NCI-H345 treated with DMSO at 0.1 percent for 48 hours (cell line): ENCODE measurements around the gene HOXC11.

Experiments
- DNase-seq: peaks from one replicate; lab custom pipeline; 2025; ENCODE audit not compliant: unreplicated experiment; lab: John Stamatoyannopoulos, UW

The HOXC11 gene

GRCh38 chr12:53972722-53973235, at the start of gene HOXC11:
Gene HOXC11, plus strand, starts transcription at chr12:53973126. Its CDS starts 116 bp downstream, at chr12:53973242.
- DNase-seq, result no peak

GRCh38 chr12:53924521-53925405, 48.2 kb upstream of the HOXC11 start:
- no peak for DNase-seq

GRCh38 chr12:53927220-53928029, 45.5 kb upstream of the HOXC11 start:
- no peak for DNase-seq

DNA sequence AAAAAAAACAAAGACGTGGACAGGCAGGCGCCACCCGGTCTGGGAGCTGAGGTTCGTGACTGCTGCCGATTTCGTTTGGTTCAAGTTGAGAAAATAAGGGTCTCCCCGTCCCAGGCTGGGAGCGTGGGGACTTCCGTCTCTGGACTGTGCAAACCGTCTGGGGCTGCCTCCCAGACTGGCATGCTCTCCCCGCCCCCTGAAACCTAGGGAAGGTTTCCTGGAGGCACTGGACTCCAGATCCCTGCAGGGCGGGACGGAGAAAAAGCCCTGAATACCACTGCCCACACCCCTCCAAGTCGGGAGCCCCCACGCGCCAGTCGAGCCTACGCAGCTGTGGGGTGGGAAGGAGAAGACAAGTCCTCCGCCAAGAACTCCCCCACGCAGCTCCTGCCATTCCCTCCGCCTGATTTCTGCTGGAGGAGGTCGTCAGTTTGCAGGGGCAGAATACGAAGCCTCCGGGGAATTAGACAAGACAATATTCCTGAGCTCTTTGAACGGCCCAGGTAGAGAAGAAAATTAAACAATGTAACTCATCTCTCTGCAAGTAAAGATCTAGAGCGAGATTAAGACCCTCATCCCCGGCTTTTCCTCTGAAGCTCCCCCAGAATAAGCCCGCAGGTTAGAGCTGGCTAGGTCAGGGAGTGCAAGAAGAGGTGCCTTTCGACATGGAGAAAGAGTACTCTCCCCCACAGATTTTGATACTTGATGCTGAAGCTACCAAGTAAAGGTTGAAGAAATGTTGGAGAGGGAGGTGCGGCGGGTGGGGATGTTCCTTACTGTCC, 44.7 kb upstream of the HOXC11 start:
- no peak for DNase-seq

DNA sequence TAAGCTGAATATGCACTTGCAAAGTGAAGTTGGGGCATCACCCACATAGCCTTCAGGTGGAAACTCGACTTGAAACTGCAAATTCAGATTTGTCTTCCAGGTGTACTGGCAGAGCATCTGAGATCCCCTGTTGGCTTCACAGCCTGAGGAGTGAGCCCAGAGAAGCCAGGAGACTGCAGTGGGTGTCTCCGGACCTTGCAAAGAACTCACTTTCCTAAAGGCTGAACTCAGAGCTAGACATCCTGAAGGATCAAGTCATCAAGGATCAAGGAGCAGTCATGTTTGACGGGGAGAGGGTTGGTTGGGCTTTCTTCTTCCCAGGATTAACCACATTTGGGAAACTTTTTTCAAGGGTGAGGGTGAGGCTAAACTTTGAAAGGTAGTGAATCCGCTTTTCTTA, 43.4 kb upstream of the HOXC11 start:
- DNase-seq, result no peak

DNA sequence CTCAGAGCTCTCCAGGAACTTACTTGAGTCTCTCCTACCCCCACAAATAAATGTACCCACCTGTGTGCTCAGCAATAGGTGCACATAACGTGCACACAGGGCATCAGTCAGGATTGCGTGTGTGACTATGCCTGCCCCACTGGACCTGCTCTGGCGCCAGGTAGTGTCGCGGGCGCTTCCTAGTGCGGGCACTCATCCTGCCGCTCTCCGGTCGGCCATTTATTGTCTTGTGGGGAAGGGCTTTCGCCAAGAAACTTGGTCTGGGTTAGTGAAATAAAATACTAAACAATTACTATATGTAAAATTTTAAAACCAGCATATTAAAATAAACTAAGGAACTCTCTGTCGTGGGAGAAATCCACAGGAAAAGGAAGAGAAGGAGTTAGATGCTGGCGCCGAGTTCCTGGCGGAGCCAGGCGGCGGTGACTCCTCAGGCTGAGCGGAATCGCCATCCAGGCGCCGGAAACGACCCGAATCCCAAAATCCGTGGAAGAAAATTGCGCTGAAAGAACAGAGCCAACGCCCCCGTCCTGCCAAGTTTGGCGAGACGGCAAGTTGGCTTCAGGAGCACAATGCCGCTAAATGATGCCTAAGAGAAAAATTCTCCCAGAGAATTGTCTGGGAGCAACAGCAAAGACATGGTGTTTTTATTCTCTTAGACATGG, 42.2 kb upstream of the HOXC11 start:
- no peak for DNase-seq

DNA sequence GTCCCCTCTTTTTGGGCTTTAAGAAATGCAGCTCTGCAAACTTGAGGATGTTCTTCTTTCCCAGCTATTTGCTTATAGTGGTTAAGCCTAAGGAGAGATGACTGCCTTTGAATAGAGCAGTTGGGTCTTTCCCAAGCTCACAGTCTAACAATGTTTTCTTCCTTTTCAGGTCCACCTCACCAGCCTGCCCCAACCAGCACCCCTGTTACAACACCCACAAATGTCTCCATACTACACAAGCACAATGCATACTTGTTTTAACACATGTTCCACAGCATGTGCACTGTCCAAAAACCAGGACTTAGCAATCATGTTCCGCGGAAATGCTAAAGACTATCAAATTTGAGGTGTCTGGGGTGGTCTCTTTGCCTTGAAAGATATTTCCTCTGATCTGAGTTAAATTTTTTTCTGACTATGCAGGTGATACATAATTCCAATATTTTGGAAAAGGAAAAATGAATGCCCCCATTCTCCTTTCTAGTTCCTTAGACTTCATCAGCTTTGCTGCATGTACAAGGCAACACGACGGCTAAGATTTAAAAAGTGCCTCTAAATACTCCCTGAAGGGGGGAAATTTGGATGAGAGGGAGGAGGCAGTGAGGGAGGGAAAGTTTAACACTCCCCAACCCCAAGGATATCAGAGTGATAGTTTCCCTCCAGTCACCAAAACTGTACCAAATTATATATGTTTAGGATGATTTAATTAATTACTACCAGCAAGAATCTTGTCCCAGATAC, 40.9 kb upstream of the HOXC11 start:
- DNase-seq, result no peak

DNA sequence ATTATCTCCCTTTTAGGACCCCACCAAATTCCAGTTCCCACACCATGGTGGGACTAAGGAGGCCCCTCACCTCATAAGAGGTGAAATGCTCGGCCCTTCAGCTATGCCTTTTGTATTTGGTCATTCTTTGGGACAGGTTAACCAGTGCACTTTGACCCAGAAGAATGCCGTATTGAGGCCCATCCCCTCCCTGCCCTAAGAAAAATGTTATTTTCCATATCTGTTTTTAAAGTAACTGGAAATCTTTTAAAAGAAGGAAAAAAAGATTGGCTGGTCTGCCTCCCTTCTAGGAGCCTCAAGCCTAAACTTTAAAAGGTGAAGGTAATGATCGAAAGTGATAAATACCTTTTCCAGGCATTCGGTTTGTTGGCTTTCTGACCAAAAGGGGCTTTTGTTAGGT, 40.0 kb upstream of the HOXC11 start:
- no peak for DNase-seq

- no peak for DNase-seq
Observed at GRCh38 chr12:53935383-53936341, 37.3 kb upstream of the HOXC11 start.

- no peak for DNase-seq
Observed at GRCh38 chr12:53937099-53937498, 35.8 kb upstream of the HOXC11 start.

GRCh38 chr12:53937596-53938325, 35.2 kb upstream of the HOXC11 start:
- no peak for DNase-seq

- DNase-seq, result peak; percentile 83
Observed at GRCh38 chr12:53938326-53939140, 34.4 kb upstream of the HOXC11 start, which contains the start of gene HOXC13. Gene HOXC13, plus strand, starts transcription at chr12:53938831. Its CDS starts 76 bp downstream, at chr12:53938907.

GRCh38 chr12:53939141-53940108, 33.5 kb upstream of the HOXC11 start:
- DNase-seq, result no peak

DNA sequence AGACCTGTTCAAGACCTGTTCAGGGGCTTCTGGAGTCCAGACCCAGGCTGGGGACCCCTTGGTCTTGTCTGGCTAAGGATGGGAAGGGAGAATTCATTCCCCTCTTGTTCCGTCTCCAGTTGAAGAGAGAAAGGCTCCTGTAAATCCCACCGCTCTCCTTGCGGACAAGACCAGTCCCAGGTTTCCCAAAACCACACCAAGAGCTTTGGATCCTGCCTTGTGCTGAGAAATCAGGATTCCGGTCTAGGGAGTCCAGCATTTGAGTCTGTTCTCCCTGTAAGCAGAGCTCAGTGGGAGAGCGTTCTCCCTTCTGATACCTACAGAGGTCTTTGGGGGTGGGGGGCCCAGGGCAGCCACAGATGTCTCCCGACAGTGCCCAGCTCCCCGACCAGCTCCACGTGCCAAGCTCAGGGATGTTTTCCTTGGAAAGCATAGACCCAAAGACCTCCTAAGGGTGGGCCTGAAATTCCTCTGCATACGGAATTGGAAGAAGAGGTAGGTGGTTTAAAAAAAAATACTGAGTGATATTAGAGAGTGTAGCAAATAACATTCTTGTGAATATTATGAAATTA, 32.4 kb upstream of the HOXC11 start:
- DNase-seq, result no peak

DNA sequence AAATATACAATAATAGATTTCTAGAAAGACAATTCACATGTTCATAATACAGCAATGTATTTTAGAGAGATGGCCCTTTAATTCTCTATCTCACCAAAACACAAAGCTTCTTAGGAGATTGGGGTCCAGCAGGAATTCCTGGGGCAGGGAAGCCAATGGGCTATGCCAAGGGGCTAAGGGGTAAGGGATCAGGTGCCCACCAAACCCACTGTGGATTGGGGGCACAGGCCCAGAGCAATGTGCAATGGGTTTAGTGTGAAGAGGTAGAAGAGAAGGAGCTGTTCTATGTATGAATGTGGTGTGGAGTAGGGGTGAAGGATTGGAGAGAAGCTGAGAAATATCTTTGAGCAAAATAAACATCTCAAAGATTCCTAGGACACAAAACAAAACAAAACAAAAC, 31.7 kb upstream of the HOXC11 start:
- DNase-seq, result no peak

DNA sequence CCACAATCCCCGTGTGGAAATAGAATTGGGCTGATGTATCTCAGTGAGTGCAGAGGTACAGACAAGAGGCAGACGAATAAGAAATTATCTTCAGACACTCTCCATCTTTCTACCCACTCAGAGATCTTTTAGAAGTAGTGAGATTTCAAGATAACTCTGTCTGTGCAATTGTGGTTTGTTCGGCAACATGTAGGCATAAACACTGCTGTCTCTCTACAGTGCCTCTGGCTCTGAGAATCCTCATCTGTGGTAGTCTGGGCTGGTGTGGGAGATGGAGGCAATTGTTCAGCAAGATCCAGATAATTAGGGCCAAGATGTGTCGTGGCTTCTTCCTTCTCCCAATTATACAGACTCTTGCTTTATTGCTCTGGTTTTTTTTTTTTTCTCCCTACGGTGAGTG, 31.2 kb upstream of the HOXC11 start:
- no peak for DNase-seq
